Mesenchymal stem cell (in vitro differentiated cells and primary cell): Measurements from ENCODE around the gene VWA7.
"Not testable (repeated sequence)": the region's sequence is repeated elsewhere in the genome, so short reads cannot be mapped to it uniquely, and the experiment has no call there.

Experiments
- DNase-seq: peaks from one replicate; pipeline ENCODE4 v3.0.0-alpha.2; 2013
- H2AFZ ChIP-seq: one replicate; pipeline ENCODE4 v1.6.1; 2013; ENCODE audit warnings: low read depth, mild to moderate bottlenecking, control low read depth, inconsistent platforms, low read length, moderate library complexity
- H2AK5ac ChIP-seq: 2 replicates; pipeline ENCODE4 v1.6.1; 2013; ENCODE audit warnings: low read length, moderate library complexity, mild to moderate bottlenecking, inconsistent platforms; ENCODE audit not compliant: severe bottlenecking
- H2BK120ac ChIP-seq: one replicate; pipeline ENCODE4 v1.6.1; 2013; ENCODE audit warnings: low read depth, mild to moderate bottlenecking, inconsistent platforms, low read length, moderate library complexity
- H2BK12ac ChIP-seq, 2 experiments: one replicate each; pipeline ENCODE4 v1.6.1; 2013; ENCODE audit warnings: inconsistent platforms in 2 of 2, low read length in 2 of 2, mild to moderate bottlenecking in 2 of 2, moderate library complexity in 2 of 2, control low read depth in 1 of 2
- H2BK15ac ChIP-seq: one replicate; pipeline ENCODE4 v1.6.1; 2013; ENCODE audit warnings: mild to moderate bottlenecking, low read depth, inconsistent platforms; ENCODE audit not compliant: poor library complexity, severe bottlenecking
- H2BK5ac ChIP-seq: 2 replicates; pipeline ENCODE4 v1.6.1; 2013; ENCODE audit warnings: low read depth, mild to moderate bottlenecking, low read length, control low read depth, inconsistent platforms; ENCODE audit not compliant: poor library complexity, severe bottlenecking
- H3K14ac ChIP-seq, 2 experiments: one replicate each; pipeline ENCODE4 v1.6.1; 2013; ENCODE audit warnings: inconsistent platforms in 2 of 2, low read length in 2 of 2, control low read depth in 1 of 2, mild to moderate bottlenecking in 1 of 2, moderate library complexity in 1 of 2
- H3K18ac ChIP-seq, 2 experiments: one replicate each; pipeline ENCODE4 v1.6.1; 2013; ENCODE audit warnings: inconsistent platforms in 2 of 2, low read length in 2 of 2, control low read depth in 1 of 2, low read depth in 1 of 2, mild to moderate bottlenecking in 1 of 2
- H3K23ac ChIP-seq, 2 experiments: one replicate each; pipeline ENCODE4 v1.6.1; 2013; ENCODE audit warnings: inconsistent platforms in 2 of 2, low read length in 2 of 2, mild to moderate bottlenecking in 2 of 2, moderate library complexity in 2 of 2, control low read depth in 1 of 2
- H3K27ac ChIP-seq: 2 replicates; pipeline ENCODE4 v1.5.1; 2013; ENCODE audit warnings: mild to moderate bottlenecking, moderate library complexity, low read length, control low read depth, inconsistent platforms; ENCODE audit not compliant: poor library complexity, severe bottlenecking
- H3K27me3 ChIP-seq, 2 experiments: 2 replicates each; pipeline versions ENCODE4 v1.6.1 to v1.7.0; 2013; ENCODE audit warnings: low read length in 2 of 2, mild to moderate bottlenecking in 2 of 2, moderate library complexity in 2 of 2, control low read depth in 1 of 2, inconsistent platforms in 1 of 2; ENCODE audit not compliant: control insufficient read depth in 1 of 2, insufficient read depth in 1 of 2
- H3K36me3 ChIP-seq, 2 experiments: 2 replicates each; pipeline versions ENCODE4 v1.6.1 to v1.7.0; 2013; ENCODE audit warnings: low read length in 2 of 2, control low read depth in 1 of 2, inconsistent platforms in 1 of 2, low read depth in 1 of 2, mild to moderate bottlenecking in 1 of 2; ENCODE audit not compliant: insufficient read depth in 2 of 2, control insufficient read depth in 1 of 2
- H3K4ac ChIP-seq, 2 experiments: one replicate each; pipeline ENCODE4 v1.6.1; 2013; ENCODE audit warnings: inconsistent platforms in 2 of 2, low read length in 2 of 2, mild to moderate bottlenecking in 2 of 2, moderate library complexity in 2 of 2, control low read depth in 1 of 2, low read depth in 1 of 2
- H3K4me1 ChIP-seq: 2 replicates; pipeline ENCODE4 v1.6.1; 2013; ENCODE audit warnings: low read depth, low read length, control low read depth; ENCODE audit not compliant: control insufficient read depth, insufficient read depth
- H3K4me2 ChIP-seq: 2 replicates; pipeline ENCODE4 v1.6.1; 2013; ENCODE audit warnings: low read length, mild to moderate bottlenecking, inconsistent platforms; ENCODE audit not compliant: poor library complexity, severe bottlenecking
- H3K4me3 ChIP-seq, 2 experiments: 2 replicates each; pipeline versions ENCODE4 v1.5.1 to v1.7.0; 2013; ENCODE audit warnings: low read length in 2 of 2, mild to moderate bottlenecking in 2 of 2, control low read depth in 1 of 2, low read depth in 1 of 2; ENCODE audit not compliant: insufficient read depth in 1 of 2
- H3K79me1 ChIP-seq: replicated peaks from 2 replicates; pipeline ENCODE4 v1.6.1; 2013; ENCODE audit warnings: mild to moderate bottlenecking, control low read depth, low read length, inconsistent platforms; ENCODE audit not compliant: poor library complexity, severe bottlenecking
- H3K9ac ChIP-seq: 2 replicates; pipeline ENCODE4 v1.7.0; 2013; ENCODE audit warnings: mild to moderate bottlenecking, low read length, moderate library complexity
- H3K9me3 ChIP-seq: 2 replicates; pipeline ENCODE4 v1.7.0; 2013; ENCODE audit warnings: mild to moderate bottlenecking, low read length; ENCODE audit not compliant: control insufficient read depth
- H4K8ac ChIP-seq: one replicate; pipeline ENCODE4 v1.6.1; 2013; ENCODE audit warnings: inconsistent platforms, mild to moderate bottlenecking, low read length, moderate library complexity
- H4K91ac ChIP-seq: one replicate; pipeline ENCODE4 v1.6.1; 2013; ENCODE audit warnings: mild to moderate bottlenecking, low read length, inconsistent platforms
- WGBS: methylation state at CpG from one replicate; pipeline ENCODE4 v1.1.7; 2013; ENCODE audit warnings: mixed read lengths; 5-methylcytosine and 5-hydroxymethylcytosine counted together

Gene VWA7

DNA sequence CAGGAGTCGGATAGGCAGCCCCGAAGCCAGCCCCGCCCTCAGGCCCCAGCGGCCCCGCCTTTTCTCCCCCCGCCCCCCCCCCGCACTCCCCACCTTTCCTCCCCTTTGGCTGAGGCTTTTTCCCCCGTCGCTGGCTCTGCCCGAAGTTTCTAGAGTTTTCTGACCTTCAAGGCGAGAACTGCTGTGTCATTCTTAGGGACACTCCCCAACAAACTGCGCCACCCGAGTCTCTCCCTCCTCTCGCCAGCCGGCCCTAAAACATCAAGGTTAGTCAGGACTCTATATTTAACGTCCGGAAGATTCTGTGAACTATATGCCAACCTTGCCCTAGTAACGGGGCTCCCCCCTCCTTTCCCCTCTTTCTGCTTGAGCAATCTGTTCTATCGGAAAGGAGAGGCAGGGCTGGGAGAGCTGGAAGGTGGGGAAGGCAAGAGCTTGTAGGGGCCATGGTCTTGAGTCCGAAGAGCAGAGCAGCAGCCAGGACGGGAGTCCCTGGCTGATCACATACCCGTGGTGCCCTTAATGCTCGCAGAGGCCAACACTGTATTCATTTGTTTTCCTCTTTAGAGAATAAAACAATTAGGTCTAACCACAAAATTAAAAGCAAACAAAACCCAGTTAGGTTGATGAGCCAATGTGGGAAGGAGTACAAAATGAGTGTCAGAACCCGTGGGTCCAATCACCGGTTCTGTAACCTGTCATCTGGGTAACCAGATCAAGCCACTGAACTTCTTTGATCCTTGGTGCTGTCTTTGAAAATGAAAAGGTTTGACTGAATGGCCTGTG lies 45.1 kb upstream of the VWA7 start:
- 2% methylated on average over 18 of the region's 25 CpGs for WGBS
- H2BK5ac ChIP-seq = no peak overlapping the region

DNA sequence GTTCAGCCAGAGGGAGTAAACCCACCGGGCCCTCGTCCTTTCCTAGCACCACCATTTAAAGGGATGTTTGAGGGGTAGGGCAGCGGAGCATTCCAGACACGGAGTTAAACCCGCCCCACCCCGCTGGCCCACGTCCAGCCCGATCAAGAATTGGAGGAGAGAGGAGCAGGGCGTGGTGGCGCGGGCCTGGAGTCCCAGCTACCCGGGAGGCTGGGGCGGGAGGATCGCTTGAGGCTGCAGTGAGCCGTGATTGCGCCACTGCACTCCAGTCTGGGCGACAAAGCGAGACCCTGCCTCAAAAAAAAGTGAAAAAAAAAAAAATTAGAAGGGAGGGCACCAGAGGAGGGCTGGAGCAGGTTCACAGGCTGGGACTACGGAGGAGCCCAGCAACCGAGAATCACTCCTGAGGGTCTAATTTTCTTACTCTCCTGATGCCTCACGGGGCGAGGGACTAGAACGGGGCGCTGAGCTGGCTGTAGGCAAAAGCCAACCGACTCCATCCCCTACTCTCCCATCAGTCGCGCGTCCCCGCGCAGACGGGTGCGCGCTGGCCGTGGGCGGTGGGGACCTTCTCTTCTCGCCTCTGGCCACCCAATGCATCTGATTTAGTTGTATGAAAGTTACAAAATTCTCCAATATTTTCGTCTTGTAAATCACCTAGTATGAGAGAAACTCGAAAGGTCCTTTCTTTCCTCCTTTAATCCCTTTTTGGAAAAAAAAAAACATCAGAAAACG lies 44.3 kb upstream of the VWA7 start:
- peak overlapping the region; percentile 98 for H2AK5ac ChIP-seq
- WGBS = 23% methylated on average over 25 of the region's 39 CpGs
- peak overlapping the region; percentile 60 for H3K4me2 ChIP-seq
- H4K91ac ChIP-seq = peak overlapping the region; percentile 83
- H3K18ac ChIP-seq = peak overlapping the region; percentile 5 to 90
- H3K79me1 ChIP-seq = peaks cover 6% of the 10 kb centered on the region
- peaks cover 18% of the 10 kb centered on the region for H3K4me1 ChIP-seq
- H2BK120ac ChIP-seq = peak overlapping the region; percentile 79
- H3K9ac ChIP-seq = peak overlapping the region; percentile 97
- no peaks in the 10 kb centered on the region for H3K9me3 ChIP-seq
- H2BK5ac ChIP-seq = no peak overlapping the region
- no peak for DNase-seq
- peak overlapping the region; percentile 98 for H2BK15ac ChIP-seq
- no peaks in the 10 kb centered on the region for H3K27me3 ChIP-seq
- peak overlapping the region; percentile 86 for H3K27ac ChIP-seq
- peak overlapping the region in 1 of 2 experiments; percentile 42 for H3K14ac ChIP-seq
- H2BK12ac ChIP-seq = peak overlapping the region; percentile 39 to 74
- H3K4ac ChIP-seq = peak overlapping the region; percentile 54 to 75
- peak overlapping the region; percentile 43 for H2AFZ ChIP-seq
- no peaks in the 10 kb centered on the region for H3K36me3 ChIP-seq
- peak overlapping the region in 1 of 2 experiments; percentile 70 for H3K23ac ChIP-seq
- H3K4me3 ChIP-seq = peak overlapping the region; percentile 62 to 84
- peak overlapping the region; percentile 99 for H4K8ac ChIP-seq

More for the DNA sequence above, 45.1 kb upstream of the VWA7 start:
- Histone ChIP-seq H2BK120ac (peak overlapping the region; percentile 64), H3K18ac (peak overlapping the region; percentile 87 to 92), H4K91ac (peak overlapping the region; percentile 70), H3K9ac (peak overlapping the region; percentile 97), H2BK15ac (peak overlapping the region; percentile 65), H3K4me3 (peak overlapping the region; percentile 58 to 84), H3K27me3 (no peaks in the 10 kb centered on the region), H3K14ac (peak overlapping the region in 1 of 2 experiments; percentile 68), H3K27ac (peak overlapping the region; percentile 86), H2BK12ac (peak overlapping the region in 1 of 2 experiments; percentile 55), H3K23ac (peak overlapping the region in 1 of 2 experiments; percentile 70), H3K79me1 (peaks cover 6% of the 10 kb centered on the region), H3K4ac (peak overlapping the region; percentile 59 to 95), H3K36me3 (no peaks in the 10 kb centered on the region), H2AFZ (no peak overlapping the region), H3K4me1 (peaks cover 19% of the 10 kb centered on the region), H3K4me2 (peak overlapping the region; percentile 76), H4K8ac (peak overlapping the region; percentile 81), H3K9me3 (no peaks in the 10 kb centered on the region), H2AK5ac (peak overlapping the region; percentile 45)
- DNase-seq = peak; percentile 89

DNA sequence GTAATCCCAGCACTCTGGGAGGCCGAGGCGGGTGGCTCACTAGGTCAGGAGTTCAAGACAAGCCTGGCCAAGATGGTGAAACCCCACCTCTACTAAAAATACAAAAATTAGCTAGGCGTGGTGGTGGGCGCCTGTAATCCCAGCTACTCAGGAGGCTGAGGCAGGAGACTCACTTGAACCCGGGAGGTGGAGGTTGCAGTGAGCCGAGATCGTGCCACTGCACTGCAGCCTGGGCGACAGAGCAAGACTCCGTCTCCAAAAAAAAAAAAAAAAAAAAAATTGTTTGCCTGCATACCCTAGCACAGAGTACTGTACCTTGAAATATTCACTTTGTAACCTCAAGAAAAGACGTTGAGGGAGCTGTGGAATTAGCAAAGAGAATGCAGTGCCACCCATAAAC lies 43.3 kb upstream of the VWA7 start:
- H3K23ac ChIP-seq, H2BK120ac ChIP-seq, H2BK15ac ChIP-seq, H3K27me3 ChIP-seq, H2BK5ac ChIP-seq, H4K8ac ChIP-seq, H3K14ac ChIP-seq, H3K4ac ChIP-seq, H3K4me3 ChIP-seq, H3K4me2 ChIP-seq, H2BK12ac ChIP-seq, H2AFZ ChIP-seq, H3K79me1 ChIP-seq, H3K9me3 ChIP-seq, DNase-seq, H3K18ac ChIP-seq, H3K27ac ChIP-seq, H3K36me3 ChIP-seq, H4K91ac ChIP-seq: not testable (repeated sequence)
- H2AK5ac ChIP-seq = peak overlapping the region; percentile 66
- peak overlapping the region; percentile 97 for H3K9ac ChIP-seq
- H3K4me1 ChIP-seq = peaks cover 16% of the 10 kb centered on the region
- 99% methylated on average over 5 of the region's 10 CpGs for WGBS

DNA sequence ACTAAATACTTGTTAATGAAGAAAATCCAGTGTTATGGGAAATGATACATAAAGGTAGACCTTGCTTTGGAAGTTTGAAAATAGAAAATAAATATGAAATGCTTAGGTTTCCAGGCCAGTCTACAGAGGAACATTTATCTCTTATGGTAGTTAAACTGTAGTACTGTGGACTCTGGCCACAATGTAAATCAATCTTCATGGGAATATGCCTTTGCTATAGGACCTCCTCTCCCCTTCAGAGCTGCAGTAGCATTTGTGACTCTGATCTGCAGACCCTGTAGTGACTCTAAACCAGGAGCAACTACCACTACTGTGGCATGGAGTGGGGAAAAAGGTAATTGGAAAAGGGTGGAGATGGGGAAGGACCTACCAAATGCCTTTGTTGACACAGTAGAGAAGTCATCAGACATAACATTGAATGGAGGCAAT lies 42.8 kb upstream of the VWA7 start:
- no peak overlapping the region for H3K4ac ChIP-seq
- H2AFZ ChIP-seq = no peak overlapping the region
- no peak overlapping the region for H3K14ac ChIP-seq
- no peak overlapping the region for H2AK5ac ChIP-seq
- no peak overlapping the region for H2BK120ac ChIP-seq
- H3K4me3 ChIP-seq = no peak overlapping the region
- H4K91ac ChIP-seq = no peak overlapping the region
- H3K27ac ChIP-seq = no peak overlapping the region
- H3K4me2 ChIP-seq = no peak overlapping the region
- H3K9ac ChIP-seq = peak overlapping the region; percentile 32
- no peak for DNase-seq
- peaks cover 16% of the 10 kb centered on the region for H3K4me1 ChIP-seq
- H2BK5ac ChIP-seq = no peak overlapping the region
- no peaks in the 10 kb centered on the region for H3K27me3 ChIP-seq
- no peak overlapping the region for H3K23ac ChIP-seq
- no peak overlapping the region for H3K18ac ChIP-seq
- no peak overlapping the region for H2BK12ac ChIP-seq
- no peak overlapping the region for H2BK15ac ChIP-seq
- H3K36me3 ChIP-seq = no peaks in the 10 kb centered on the region
- peak overlapping the region; percentile 10 for H4K8ac ChIP-seq
- peaks cover 6% of the 10 kb centered on the region for H3K79me1 ChIP-seq
- no peaks in the 10 kb centered on the region for H3K9me3 ChIP-seq
